ENCODE data around the gene PDE11A.

PDE11A gene

DNA sequence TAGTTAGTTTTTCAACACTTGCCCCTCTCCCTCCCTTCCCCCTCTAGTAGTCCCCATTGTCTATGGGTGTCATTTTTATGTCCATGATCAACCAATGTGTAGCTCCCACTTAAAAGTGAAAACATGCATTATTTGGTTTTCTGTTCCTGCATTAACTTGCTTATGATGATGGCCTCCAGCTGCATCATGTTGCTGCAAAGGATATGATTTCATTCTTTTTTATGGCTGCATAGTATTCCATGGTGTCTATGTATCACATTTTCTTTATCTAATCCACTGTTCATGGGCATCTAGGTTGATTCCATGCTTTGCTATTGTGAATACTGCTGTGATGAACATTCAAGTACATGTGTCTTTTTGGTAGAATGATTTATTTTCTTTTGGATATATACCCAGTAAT, 70.5 kb downstream of the PDE11A start:
- no peak overlapping the region for H3K27ac ChIP-seq (ENCODE audit: low read depth, low read length)
- no peaks in the 10 kb centered on the region for H3K9me3 ChIP-seq (ENCODE audit: low read length)
- no peak overlapping the region for H3K4me3 ChIP-seq (ENCODE audit: low read depth in 1 of 2, low read length in 2 of 2)
- H3K27me3 ChIP-seq (ENCODE audit: control insufficient read depth in 1 of 2, insufficient read depth in 2 of 2, low read length in 2 of 2), result no peaks in the 10 kb centered on the region
- no peaks in the 10 kb centered on the region for H3K4me1 ChIP-seq (ENCODE audit: insufficient read depth, low read length)
- no peak overlapping the region for H3K9ac ChIP-seq (ENCODE audit: low read length)
- H3K36me3 ChIP-seq (ENCODE audit: insufficient read depth, low read length), result no peaks in the 10 kb centered on the region

DNA sequence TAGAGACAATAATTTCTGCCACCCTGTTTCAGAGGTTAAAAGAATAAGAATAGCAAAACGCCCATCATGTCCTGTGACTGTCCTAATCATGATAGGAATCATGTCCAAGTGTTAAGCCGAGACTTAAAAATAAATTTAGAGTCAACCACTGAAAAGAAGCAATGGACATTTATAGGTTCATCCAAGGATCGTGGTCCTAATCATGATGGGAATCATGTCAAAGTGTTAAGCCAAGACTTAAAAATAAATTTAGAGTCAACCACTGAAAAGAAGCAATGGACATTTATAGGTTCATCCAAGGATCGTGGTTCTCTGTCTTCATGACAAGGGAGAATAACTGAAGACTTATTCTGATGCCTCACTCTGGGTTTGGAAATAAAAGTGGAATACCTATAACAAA, 73.6 kb downstream of the PDE11A start:
- no peaks in the 10 kb centered on the region for H3K27me3 ChIP-seq (ENCODE audit: control insufficient read depth in 1 of 2, insufficient read depth in 2 of 2, low read length in 2 of 2)
- no peaks in the 10 kb centered on the region for H3K9me3 ChIP-seq (ENCODE audit: low read length)
- no peak overlapping the region for H3K9ac ChIP-seq (ENCODE audit: low read length)
- H3K36me3 ChIP-seq (ENCODE audit: insufficient read depth, low read length), result no peaks in the 10 kb centered on the region
- no peaks in the 10 kb centered on the region for H3K4me1 ChIP-seq (ENCODE audit: insufficient read depth, low read length)
- H3K27ac ChIP-seq (ENCODE audit: low read depth, low read length), result no peak overlapping the region
- H3K4me3 ChIP-seq (ENCODE audit: low read depth in 1 of 2, low read length in 2 of 2), result no peak overlapping the region

DNA sequence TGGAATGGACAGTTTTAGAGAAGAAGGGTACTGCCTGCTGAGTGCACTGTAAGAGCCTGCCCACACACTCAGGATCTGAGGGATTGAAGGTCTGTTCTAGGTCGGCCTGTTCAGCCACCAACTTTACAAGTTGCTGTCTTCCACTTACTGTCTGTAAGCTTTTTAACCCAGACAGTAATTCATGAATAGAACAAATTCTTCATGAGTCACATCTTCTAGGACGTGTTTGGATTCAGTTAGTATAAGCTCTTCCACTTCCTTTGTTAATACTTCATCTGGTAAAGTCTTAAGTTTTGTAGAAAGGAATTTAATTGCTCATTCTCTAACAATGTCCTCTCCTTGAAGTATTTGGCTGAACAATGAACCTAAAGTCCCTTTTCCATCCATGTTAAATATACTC, 74.6 kb downstream of the PDE11A start:
- no peaks in the 10 kb centered on the region for H3K27me3 ChIP-seq (ENCODE audit: control insufficient read depth in 1 of 2, insufficient read depth in 2 of 2, low read length in 2 of 2)
- no peaks in the 10 kb centered on the region for H3K36me3 ChIP-seq (ENCODE audit: insufficient read depth, low read length)
- H3K4me1 ChIP-seq (ENCODE audit: insufficient read depth, low read length), result no peaks in the 10 kb centered on the region
- H3K27ac ChIP-seq (ENCODE audit: low read depth, low read length), result no peak overlapping the region
- H3K9me3 ChIP-seq (ENCODE audit: low read length), result no peaks in the 10 kb centered on the region
- no peak overlapping the region for H3K9ac ChIP-seq (ENCODE audit: low read length)
- H3K4me3 ChIP-seq (ENCODE audit: low read depth in 1 of 2, low read length in 2 of 2), result no peak overlapping the region

DNA sequence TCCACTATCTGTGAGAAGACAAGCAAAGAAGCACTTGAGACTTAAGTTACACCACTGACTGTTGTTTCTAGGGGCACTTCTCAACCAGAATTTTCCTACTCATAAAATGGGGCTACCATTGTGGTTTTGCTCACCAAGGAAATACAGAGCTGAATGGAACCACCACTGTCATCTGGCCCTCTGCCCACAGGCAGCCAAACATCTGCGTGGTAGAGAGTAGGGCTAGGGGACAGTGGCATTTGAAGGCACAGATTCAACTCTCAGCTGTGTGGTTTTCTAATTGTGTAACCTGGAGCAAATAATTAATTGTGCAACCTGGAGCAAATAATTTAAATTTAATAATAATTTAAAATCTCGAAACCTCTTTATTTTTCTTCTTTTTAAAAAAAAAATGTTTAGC, 79.6 kb downstream of the PDE11A start:
- Histone ChIP-seq H3K27ac (ENCODE audit: low read depth, low read length) (no peak overlapping the region), H3K36me3 (ENCODE audit: insufficient read depth, low read length) (no peaks in the 10 kb centered on the region), H3K4me3 (ENCODE audit: low read depth in 1 of 2, low read length in 2 of 2) (no peak overlapping the region), H3K9ac (ENCODE audit: low read length) (no peak overlapping the region), H3K4me1 (ENCODE audit: insufficient read depth, low read length) (no peaks in the 10 kb centered on the region), H3K9me3 (ENCODE audit: low read length) (no peaks in the 10 kb centered on the region), H3K27me3 (ENCODE audit: control insufficient read depth in 1 of 2, insufficient read depth in 2 of 2, low read length in 2 of 2) (no peaks in the 10 kb centered on the region)

DNA sequence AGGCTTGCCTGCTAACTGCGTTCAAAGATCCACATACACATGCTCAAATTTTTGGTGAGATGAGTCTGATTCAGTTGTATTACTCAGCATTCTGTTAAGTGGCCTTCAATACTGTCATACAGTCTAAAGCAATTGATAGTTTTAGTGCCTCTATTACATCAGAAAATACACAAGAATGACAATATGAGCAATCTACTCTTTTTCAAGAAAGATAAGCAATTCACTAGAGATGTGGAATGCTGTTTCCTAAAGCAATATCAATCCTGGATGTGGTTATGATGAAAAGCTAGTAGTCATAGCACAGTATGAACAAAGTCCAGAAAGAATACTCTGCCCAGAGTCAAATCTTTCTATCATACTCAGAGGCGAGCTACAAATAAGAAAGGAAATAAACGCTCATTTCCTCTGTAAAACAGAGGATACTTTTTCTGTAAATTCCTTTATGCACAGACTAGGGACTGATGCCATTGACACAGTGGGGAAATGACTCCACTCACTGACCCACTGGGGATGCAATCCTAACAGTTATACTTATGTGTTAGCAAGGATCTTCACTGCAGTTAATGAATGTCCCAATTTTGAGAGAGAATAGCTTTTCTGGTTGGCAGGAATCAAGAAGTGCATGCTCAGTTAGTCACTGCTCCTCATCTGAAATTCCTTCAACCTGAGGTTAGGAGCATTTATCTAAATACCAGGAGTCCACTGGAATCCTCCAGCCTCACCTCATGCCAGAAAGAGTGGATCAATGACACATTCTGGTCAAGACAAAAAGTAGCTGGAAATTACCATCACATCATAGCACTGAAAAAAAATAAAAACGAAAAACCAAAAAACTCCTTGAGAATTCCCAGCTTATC, 83.3 kb downstream of the PDE11A start:
- Histone ChIP-seq H3K36me3 (ENCODE audit: insufficient read depth, low read length) (no peaks in the 10 kb centered on the region), H3K9me3 (ENCODE audit: low read length) (no peaks in the 10 kb centered on the region), H3K27ac (ENCODE audit: low read depth, low read length) (no peak overlapping the region), H3K9ac (ENCODE audit: low read length) (no peak overlapping the region), H3K27me3 (ENCODE audit: control insufficient read depth in 1 of 2, insufficient read depth in 2 of 2, low read length in 2 of 2) (no peaks in the 10 kb centered on the region), H3K4me1 (ENCODE audit: insufficient read depth, low read length) (no peaks in the 10 kb centered on the region), H3K4me3 (ENCODE audit: low read depth in 1 of 2, low read length in 2 of 2) (no peak overlapping the region)

DNA sequence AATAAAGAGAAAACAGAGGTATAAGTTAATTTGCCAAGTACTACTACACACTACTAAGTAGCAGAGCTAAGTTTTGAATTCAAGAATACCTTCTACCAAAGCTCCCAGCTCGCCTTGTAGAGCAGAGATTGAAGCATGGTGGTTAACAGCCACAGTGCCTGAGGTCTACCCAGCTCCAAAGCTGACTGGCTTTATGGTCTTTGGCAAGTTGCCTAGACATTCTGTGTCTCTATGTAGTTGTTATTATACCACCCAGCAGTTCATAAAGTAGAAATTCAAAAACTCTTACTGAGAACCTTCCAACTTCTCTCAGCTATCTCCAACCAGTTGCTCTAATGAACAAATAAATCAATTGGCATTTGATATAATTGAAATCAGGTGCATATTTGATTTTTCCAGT, 87.8 kb downstream of the PDE11A start:
- no peaks in the 10 kb centered on the region for H3K4me1 ChIP-seq (ENCODE audit: insufficient read depth, low read length)
- H3K4me3 ChIP-seq (ENCODE audit: low read depth in 1 of 2, low read length in 2 of 2), result no peak overlapping the region
- H3K27me3 ChIP-seq (ENCODE audit: control insufficient read depth in 1 of 2, insufficient read depth in 2 of 2, low read length in 2 of 2), result no peaks in the 10 kb centered on the region
- no peak overlapping the region for H3K27ac ChIP-seq (ENCODE audit: low read depth, low read length)
- no peak overlapping the region for H3K9ac ChIP-seq (ENCODE audit: low read length)
- H3K9me3 ChIP-seq (ENCODE audit: low read length), result no peaks in the 10 kb centered on the region
- no peaks in the 10 kb centered on the region for H3K36me3 ChIP-seq (ENCODE audit: insufficient read depth, low read length)

DNA sequence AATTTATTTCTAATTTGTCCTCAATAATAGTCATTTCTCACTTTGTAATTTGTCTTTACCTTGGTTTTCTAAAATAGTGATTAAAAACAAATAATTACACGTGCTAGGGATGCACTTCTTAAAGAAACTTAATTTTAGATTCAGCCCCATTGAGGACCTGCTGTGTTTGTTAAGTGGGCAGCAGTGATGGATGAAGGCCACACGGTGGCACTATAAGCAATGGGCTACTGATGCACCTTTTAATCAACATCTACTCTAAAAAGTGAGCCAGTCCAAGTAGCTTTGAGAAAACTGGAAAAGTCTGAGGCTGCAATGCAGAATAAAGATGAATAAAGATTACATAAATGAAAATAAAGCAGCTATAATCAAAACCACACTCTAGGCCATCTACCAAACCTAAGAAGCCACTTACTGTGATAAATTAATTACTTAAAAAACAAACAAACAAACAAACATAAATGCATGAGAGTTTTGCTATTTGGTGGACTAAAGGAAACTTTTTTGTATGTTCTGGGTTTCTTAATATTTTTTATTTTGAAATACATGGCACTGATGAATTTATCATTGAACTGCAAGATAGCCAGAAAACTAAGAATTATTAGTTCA, 89.3 kb downstream of the PDE11A start:
- no peaks in the 10 kb centered on the region for H3K27me3 ChIP-seq (ENCODE audit: control insufficient read depth in 1 of 2, insufficient read depth in 2 of 2, low read length in 2 of 2)
- H3K9me3 ChIP-seq (ENCODE audit: low read length), result no peaks in the 10 kb centered on the region
- H3K4me1 ChIP-seq (ENCODE audit: insufficient read depth, low read length), result no peaks in the 10 kb centered on the region
- no peak overlapping the region for H3K27ac ChIP-seq (ENCODE audit: low read depth, low read length)
- H3K4me3 ChIP-seq (ENCODE audit: low read depth in 1 of 2, low read length in 2 of 2), result no peak overlapping the region
- H3K36me3 ChIP-seq (ENCODE audit: insufficient read depth, low read length), result no peaks in the 10 kb centered on the region
- no peak overlapping the region for H3K9ac ChIP-seq (ENCODE audit: low read length)

DNA sequence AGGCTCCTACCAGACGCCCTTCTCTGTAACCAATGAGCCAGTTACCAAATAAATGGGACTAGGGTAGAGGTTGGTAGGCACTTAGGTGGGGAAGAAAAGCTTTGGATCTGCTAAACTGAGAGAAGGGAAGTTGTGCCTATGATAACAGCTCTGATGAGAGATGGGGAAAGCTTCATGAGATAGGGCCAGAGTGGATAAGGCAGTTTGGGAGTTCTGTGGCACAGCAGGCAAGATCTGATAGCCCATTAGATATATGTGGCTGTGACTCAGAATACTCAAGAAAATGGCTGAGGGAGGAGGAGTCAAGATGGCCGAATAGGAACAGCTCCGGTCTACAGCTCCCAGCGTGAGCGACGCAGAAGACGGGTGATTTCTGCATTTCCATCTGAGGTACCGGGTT, 99.8 kb downstream of the PDE11A start:
- no peaks in the 10 kb centered on the region for H3K27me3 ChIP-seq (ENCODE audit: control insufficient read depth in 1 of 2, insufficient read depth in 2 of 2, low read length in 2 of 2)

DNA sequence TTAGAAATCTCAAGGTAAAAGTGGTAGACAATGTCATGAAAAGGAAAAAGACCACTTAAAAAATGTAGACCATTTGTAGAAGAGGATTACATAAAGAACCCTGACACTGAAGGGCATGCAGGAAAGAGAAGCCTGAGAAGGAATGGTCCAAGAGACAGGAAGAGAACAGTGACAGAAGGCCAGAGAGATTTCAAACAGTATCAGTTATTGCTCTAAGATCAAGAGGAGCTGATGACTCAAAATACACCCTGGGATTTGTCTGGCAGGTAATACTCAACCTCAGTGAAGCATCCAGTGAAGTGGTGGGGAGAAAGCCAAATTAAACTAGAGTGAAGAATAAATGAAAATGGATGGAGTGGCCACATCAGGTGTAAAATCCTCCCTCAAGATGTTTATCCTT, 100.5 kb downstream of the PDE11A start:
- Histone ChIP-seq H3K27me3 (ENCODE audit: control insufficient read depth in 1 of 2, insufficient read depth in 2 of 2, low read length in 2 of 2) (no peaks in the 10 kb centered on the region), H3K9me3 (ENCODE audit: low read length) (no peaks in the 10 kb centered on the region), H3K27ac (ENCODE audit: low read depth, low read length) (no peak overlapping the region), H3K4me1 (ENCODE audit: insufficient read depth, low read length) (no peaks in the 10 kb centered on the region), H3K36me3 (ENCODE audit: insufficient read depth, low read length) (no peaks in the 10 kb centered on the region), H3K9ac (ENCODE audit: low read length) (no peak overlapping the region), H3K4me3 (ENCODE audit: low read depth in 1 of 2, low read length in 2 of 2) (no peak overlapping the region)

More for the DNA sequence above, 99.8 kb downstream of the PDE11A start:
- Histone ChIP-seq H3K9me3 (ENCODE audit: low read length) (no peaks in the 10 kb centered on the region), H3K36me3 (ENCODE audit: insufficient read depth, low read length) (no peaks in the 10 kb centered on the region), H3K9ac (ENCODE audit: low read length) (no peak overlapping the region), H3K4me3 (ENCODE audit: low read depth in 1 of 2, low read length in 2 of 2) (no peak overlapping the region), H3K4me1 (ENCODE audit: insufficient read depth, low read length) (no peaks in the 10 kb centered on the region), H3K27ac (ENCODE audit: low read depth, low read length) (no peak overlapping the region)

DNA sequence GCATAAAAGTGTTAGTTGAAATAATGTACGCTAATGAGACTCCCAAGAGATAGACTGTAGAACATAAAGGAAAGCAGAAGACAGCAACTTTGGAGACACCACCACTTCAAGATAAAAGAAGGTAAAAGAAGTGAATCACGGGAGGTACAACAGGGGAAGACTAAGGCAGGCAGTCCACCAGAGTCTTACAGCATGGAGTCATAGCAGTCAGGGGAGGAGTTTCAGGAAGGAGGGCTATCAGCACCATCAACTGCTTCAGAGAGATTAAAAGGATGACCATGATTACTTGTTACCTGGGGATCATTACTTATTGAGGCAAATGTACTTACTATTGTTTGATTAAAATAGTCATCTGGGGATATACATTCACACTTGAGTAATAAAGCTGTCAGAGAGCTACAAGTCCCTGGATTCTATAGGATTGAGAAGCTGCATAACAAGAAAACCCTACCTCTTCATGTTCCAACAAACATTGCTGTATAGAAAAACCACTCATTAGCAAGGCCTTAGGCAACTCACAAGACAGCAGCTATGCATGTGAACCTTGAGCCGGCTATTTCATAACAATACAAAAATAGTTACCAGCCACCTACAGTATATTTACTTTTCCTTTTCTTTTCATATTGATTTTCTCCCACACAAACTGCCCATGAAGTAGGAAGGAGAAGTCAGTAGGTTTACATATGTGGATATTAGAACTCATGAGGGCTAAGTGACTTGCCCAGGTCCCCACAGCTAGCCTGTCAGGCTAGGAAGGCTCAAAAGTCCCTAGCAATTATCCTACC, 101.7 kb downstream of the PDE11A start:
- Histone ChIP-seq H3K9me3 (ENCODE audit: low read length) (no peaks in the 10 kb centered on the region), H3K27me3 (ENCODE audit: control insufficient read depth in 1 of 2, insufficient read depth in 2 of 2, low read length in 2 of 2) (no peaks in the 10 kb centered on the region), H3K27ac (ENCODE audit: low read depth, low read length) (no peak overlapping the region), H3K9ac (ENCODE audit: low read length) (no peak overlapping the region), H3K4me3 (ENCODE audit: low read depth in 1 of 2, low read length in 2 of 2) (no peak overlapping the region), H3K4me1 (ENCODE audit: insufficient read depth, low read length) (no peaks in the 10 kb centered on the region), H3K36me3 (ENCODE audit: insufficient read depth, low read length) (no peaks in the 10 kb centered on the region)

DNA sequence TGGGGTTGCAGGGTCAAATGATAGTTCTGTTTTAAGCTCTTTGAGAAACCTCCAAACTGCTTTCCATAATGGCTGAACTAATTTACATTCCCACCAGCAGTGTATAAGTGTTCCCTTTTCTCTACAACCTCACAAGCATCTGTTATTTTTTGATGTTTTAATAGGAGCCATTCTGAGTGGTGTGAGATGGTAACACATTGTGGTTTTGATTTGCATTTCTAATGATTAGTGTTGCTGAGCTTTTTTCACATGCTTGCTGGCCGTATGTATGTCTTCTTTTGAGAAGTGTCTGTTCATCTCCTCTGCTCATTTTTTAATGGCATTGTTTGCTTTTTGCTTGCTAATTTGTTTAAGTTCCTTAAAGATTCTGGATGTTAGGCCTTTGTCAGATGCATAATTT, 107.7 kb downstream of the PDE11A start:
- H3K4me1 ChIP-seq (ENCODE audit: insufficient read depth, low read length), result no peaks in the 10 kb centered on the region
- H3K27me3 ChIP-seq (ENCODE audit: control insufficient read depth in 1 of 2, insufficient read depth in 2 of 2, low read length in 2 of 2), result no peaks in the 10 kb centered on the region
- no peaks in the 10 kb centered on the region for H3K36me3 ChIP-seq (ENCODE audit: insufficient read depth, low read length)
- H3K9ac ChIP-seq (ENCODE audit: low read length), result no peak overlapping the region
- no peak overlapping the region for H3K4me3 ChIP-seq (ENCODE audit: low read depth in 1 of 2, low read length in 2 of 2)
- no peaks in the 10 kb centered on the region for H3K9me3 ChIP-seq (ENCODE audit: low read length)
- H3K27ac ChIP-seq (ENCODE audit: low read depth, low read length), result no peak overlapping the region

Data from muscle layer of colon (tissue), 2 donors.